Retinal pigment epithelial cell (primary cell): ENCODE data around the gene MEX3A.

Experiments used
- DNase-seq: peaks from one replicate; pipeline ENCODE4 v3.0.0-alpha.2; 2010; ENCODE audit warnings: low read depth
- H3K4me3 ChIP-seq: 2 replicates; pipeline ENCODE4 v1.5.1; 2011; ENCODE audit warnings: mild to moderate bottlenecking, low read length, control low read depth, moderate library complexity
- TF ChIP-seq, protein P1 (sequence below): conservative IDR thresholded peaks from 2 replicates; pipeline ENCODE4 v1.5.1; 2011; ENCODE audit warnings: low read depth, low read length, control low read depth, inconsistent platforms

Gene MEX3A

DNA sequence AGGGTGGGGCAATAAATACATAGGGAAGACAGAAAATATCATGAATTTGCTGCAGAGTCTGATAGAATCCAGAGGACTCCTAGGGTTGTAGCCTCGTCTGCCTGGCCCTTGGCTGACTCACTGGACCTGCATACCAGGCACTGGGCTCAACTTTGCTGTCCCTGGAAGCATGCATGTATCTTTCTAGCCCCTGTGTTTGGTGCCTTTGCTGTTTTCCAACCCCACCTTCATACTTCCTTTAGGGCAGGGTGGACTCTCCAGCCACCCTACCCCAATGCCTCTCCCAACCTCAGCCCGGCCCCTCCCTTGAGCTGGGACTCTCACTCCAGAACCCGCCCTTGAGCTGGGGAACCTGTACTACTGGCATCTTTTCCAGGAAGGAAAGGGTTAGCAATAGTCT lies 20.1 kb downstream of the MEX3A start:
- H3K4me3 ChIP-seq, result no peak overlapping the region
- no peak for DNase-seq
- TF ChIP-seq, protein P1, sequence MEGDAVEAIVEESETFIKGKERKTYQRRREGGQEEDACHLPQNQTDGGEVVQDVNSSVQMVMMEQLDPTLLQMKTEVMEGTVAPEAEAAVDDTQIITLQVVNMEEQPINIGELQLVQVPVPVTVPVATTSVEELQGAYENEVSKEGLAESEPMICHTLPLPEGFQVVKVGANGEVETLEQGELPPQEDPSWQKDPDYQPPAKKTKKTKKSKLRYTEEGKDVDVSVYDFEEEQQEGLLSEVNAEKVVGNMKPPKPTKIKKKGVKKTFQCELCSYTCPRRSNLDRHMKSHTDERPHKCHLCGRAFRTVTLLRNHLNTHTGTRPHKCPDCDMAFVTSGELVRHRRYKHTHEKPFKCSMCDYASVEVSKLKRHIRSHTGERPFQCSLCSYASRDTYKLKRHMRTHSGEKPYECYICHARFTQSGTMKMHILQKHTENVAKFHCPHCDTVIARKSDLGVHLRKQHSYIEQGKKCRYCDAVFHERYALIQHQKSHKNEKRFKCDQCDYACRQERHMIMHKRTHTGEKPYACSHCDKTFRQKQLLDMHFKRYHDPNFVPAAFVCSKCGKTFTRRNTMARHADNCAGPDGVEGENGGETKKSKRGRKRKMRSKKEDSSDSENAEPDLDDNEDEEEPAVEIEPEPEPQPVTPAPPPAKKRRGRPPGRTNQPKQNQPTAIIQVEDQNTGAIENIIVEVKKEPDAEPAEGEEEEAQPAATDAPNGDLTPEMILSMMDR, result no peak

DNA sequence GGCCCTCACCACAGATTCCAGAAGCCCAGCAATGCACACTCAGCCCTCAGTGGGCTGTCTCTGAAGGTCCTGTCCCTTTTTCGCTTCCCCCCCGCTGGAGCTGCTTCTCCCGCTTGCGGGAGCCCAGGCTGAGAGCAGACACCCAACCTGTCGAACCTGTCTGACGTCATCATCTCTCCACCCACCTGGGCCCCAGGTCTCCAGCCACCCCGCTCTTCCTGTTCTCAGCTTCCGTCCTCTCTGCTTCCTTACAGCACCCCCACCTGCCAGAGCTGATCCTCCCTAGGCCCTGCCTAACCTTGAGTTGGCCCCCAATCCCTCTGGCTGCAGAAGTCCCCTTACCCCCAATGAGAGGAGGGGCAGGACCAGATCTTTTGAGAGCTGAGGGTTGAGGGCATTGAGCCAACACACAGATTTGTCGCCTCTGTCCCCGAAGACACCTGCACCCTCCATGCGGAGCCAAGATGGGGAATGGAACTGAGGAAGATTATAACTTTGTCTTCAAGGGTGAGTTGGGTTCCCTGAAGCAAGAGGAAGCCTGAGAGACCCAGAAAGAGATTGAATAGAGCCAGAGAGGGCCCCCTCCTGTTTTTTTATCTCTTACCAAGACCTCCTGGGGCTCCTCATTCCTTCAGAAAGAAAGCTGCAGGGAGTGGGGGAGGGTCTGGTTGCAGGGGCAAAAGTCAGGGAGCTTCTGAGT lies 21.2 kb downstream of the MEX3A start, which contains the start of gene RAB25:
Gene RAB25 (plus strand): TSS at position 224 of the 700 bp plus-strand sequence. CDS start 241 bp downstream, at position 465.
- H3K4me3 ChIP-seq, result no peak within 1 kb of the TSS
- DNase-seq, result no peak
- TF ChIP-seq, protein P1, result no peak

DNA sequence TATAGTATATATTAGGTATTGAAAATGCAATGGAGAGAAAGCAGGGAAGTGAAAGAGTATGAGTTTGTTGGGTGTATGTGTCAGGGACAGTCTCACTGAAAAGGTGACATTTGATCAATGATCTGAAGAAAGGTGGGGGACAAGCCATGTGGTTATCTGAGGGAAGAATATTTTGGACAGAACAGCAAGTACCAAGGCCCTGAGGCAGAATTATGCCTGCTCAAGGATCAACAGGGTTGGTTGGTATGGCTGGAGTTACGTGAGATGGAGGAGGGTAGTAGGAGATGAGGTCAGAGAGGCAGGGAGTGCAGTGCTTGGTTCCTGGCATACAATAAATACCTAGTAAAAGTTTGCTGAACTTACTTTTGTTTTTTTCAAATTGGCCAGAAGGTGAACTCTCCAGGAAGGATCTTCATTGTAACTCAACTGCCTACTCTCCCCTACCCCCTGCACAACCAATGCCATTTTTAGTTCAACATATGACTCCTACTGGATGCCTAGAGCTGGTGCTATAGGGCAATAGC lies 25.9 kb downstream of the MEX3A start:
- TF ChIP-seq, protein P1, result no peak
- no peak overlapping the region for H3K4me3 ChIP-seq
- DNase-seq, result no peak

DNA sequence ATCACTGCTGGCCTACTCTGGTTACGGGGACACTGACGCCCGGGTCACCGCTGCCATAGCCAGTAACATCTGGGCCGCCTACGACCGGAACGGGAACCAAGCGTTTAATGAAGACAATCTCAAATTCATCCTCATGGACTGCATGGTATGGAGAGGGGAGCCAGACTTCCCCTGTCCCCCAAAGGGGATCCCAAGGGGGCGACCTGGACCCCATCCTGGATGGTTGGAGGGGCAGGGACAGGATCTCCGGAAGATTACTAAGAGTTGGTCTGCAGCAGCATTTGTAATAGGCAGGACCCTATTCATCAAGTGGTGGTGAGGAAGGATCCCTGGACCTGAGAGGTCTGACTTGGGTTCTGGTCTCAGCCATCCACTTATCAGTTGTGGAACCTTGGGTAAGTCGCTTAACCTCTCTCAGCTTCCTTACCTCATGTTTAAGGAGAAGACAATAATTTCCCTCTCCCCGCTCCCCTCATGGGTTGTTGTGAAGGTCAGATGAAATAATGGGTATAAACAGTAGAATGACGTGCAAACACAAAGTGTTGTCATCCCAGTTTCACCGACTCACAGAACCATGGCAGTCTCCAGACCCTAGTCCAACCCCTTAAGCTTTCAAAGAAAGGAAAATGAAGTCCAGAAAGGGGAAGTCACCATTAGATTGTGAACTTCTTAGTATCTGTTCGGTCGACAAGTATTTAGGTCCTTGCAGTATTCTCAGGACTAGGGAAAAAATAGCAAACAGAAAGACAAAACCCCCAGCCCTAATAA lies 26.8 kb downstream of the MEX3A start:
- TF ChIP-seq, protein P1, result no peak
- DNase-seq, result no peak
- peak overlapping the region; percentile 99 for H3K4me3 ChIP-seq

DNA sequence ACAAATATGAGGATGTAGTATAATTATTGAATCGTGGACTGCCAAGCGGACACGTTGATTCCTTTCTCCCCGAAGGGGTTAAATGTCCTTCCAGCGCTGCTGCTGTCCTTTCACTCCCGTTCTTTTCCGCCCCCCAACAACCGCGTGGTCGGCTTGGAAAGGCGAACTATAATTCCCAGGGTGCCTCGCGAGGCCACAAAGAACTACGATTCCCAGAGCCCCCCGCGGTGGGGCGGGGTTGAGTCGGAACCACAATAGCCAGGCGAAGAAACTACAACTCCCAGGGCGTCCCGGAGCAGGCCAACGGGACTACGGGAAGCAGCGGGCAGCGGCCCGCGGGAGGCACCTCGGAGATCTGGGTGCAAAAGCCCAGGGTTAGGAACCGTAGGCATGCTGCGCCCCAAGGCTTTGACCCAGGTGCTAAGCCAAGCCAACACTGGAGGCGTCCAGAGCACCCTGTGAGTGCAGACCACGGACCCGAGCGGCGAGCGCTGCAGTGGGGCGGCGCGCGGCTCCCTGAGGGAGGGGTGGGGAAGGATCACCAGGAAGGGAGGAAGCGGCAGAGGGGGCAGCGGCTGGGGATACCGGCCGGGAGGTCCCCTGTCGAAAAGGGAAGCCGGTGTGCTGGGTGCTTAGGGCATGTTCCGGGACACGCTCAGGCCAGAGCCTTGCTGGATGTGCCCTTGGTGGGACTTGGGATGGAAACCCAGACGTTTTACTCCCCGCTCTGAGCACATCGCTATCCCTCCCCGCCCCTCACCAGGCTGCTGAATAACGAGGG lies 27.6 kb downstream of the MEX3A start, which contains the start of gene LAMTOR2:
Gene LAMTOR2 (plus strand): TSS at position 283 of the 781 bp plus-strand sequence. CDS start 108 bp downstream, at position 391.
- peak within 1 kb of the TSS; percentile 99 for H3K4me3 ChIP-seq
- TF ChIP-seq, protein P1, result no peak
- DNase-seq, result peak; percentile 85

DNA sequence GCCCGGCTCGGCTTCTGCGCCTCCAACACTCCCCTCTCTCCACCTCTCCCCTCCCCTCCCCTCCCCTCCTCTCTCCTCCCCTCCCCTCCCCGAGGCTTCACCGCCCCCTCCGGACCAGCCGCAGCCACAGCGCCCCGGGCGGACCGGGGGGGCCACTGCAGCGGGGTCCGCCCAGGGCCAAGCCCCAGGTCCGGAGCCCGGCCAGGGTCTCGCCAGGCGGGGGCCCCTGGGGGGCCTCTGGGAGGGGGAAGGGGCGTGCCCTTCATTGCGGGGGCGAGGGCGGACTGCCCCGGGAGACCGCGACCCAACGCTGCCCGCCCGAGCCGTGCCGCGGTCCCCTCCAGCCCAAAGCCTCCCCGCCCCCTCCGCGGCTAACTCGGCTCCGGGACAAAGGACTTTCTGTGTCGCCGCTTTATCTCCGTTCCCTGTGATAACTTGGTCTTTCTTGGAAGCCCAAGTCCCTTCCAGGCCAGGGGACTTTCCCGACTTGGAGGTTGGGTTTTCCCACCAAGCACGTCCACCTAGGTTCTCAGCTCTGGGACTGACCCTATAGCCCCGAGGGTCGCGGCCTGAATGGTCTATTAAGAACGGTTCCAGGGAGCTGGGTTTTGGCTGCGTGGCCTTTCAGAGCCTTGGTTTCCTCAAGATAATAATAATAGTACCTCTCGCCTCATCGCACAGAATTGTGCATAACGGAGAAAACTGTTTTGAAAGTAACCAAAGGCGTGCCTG lies 28.3 kb downstream of the MEX3A start, which contains the start of gene UBQLN4:
Gene UBQLN4 (minus strand): TSS at position 31 of the 732 bp plus-strand sequence. CDS start 97 bp downstream, outside the sequence.
- TF ChIP-seq, protein P1, result no peak
- no peak for DNase-seq

More for the DNA sequence above, 28.3 kb downstream of the MEX3A start, which contains the start of gene UBQLN4:
- peak within 1 kb of the TSS; percentile 99 for H3K4me3 ChIP-seq
